HL-60 (cell line): ENCODE measurements around the gene C10orf88.

Source experiments
- DNase-seq, 2 experiments: peaks; one replicate each; pipeline ENCODE4 v3.0.0-alpha.2; 2010 to 2020; ENCODE audit warnings: low read depth in 1 of 2, low spot score in 1 of 2
- H3K27ac ChIP-seq: fragments of 250-450 bp; sonication (Bioruptor Pico); replicated peaks from 2 replicates; pipeline ENCODE4 v1.5.1; 2020; ENCODE audit warnings: mild to moderate bottlenecking, moderate library complexity
- H3K27me3 ChIP-seq: fragments of 250-450 bp; sonication (Bioruptor Pico); 2 replicates; pipeline ENCODE4 v1.5.1; 2021; ENCODE audit warnings: mild to moderate bottlenecking, moderate library complexity; ENCODE audit not compliant: insufficient read depth, poor library complexity, severe bottlenecking
- H3K4me3 ChIP-seq: replicated peaks from 2 replicates; pipeline ENCODE4 v1.5.1; 2011; ENCODE audit warnings: mild to moderate bottlenecking, control low read depth, low read length; ENCODE audit not compliant: insufficient read depth
- CTCF ChIP-seq: IDR thresholded peaks from one replicate; pipeline ENCODE4 v1.5.1; 2011; ENCODE audit warnings: low read length, control low read depth, inconsistent platforms; ENCODE audit not compliant: insufficient read depth
- GABPA ChIP-seq: IDR thresholded peaks from 2 replicates; pipeline ENCODE4 v1.6.1; 2012; ENCODE audit warnings: low read depth
- POLR2AphosphoS5 ChIP-seq: IDR thresholded peaks from 2 replicates; pipeline ENCODE4 v1.6.1; 2012; ENCODE audit warnings: low read depth
- REST ChIP-seq: IDR thresholded peaks from 2 replicates; pipeline ENCODE4 v1.6.1; 2012; ENCODE audit warnings: low read depth; ENCODE audit not compliant: insufficient replicate concordance
- SPI1 ChIP-seq: IDR thresholded peaks from 2 replicates; pipeline ENCODE4 v1.6.1; 2012; ENCODE audit warnings: low read depth, mild to moderate bottlenecking, borderline replicate concordance

The C10orf88 gene

GRCh38 chr10:122882766-122883165 is 71.3 kb downstream of the C10orf88 start:
- TF ChIP-seq REST (no peak), SPI1 (no peak), GABPA (no peak), POLR2AphosphoS5 (no peak), CTCF (no peak)
- H3K27ac ChIP-seq: no peak overlapping the region
- peaks cover 10% of the 10 kb centered on the region for H3K27me3 ChIP-seq
- no peak for DNase-seq
- no peak overlapping the region for H3K4me3 ChIP-seq
